Loucy (cell line): ENCODE results near the gene USB1.

ENCODE experiments used
- H2AFZ ChIP-seq: fragments of 200-600 bp; sonication (generic); 2 replicates; pipeline ENCODE4 v1.6.0; 2016; ENCODE audit warnings: antibody characterized with exemption, mild to moderate bottlenecking, low read length, moderate library complexity
- H3F3A ChIP-seq: fragments of 200-600 bp; 2 replicates; pipeline ENCODE4 v1.6.0; 2016; ENCODE audit warnings: antibody characterized with exemption, low read depth, mild to moderate bottlenecking
- H3K27me3 ChIP-seq: fragments of 200-600 bp; sonication (generic); 2 replicates; pipeline ENCODE4 v1.6.1; 2014; ENCODE audit warnings: low read length, mild to moderate bottlenecking; ENCODE audit not compliant: insufficient read depth, poor library complexity, severe bottlenecking
- H3K36me3 ChIP-seq: fragments of 200-600 bp; sonication (generic); 2 replicates; pipeline ENCODE4 v1.6.1; 2016; ENCODE audit warnings: low read length; ENCODE audit not compliant: insufficient read depth
- H3K4me1 ChIP-seq: fragments of 200-600 bp; sonication (generic); 2 replicates; pipeline ENCODE4 v1.5.1; 2014; ENCODE audit warnings: low read length, mild to moderate bottlenecking; ENCODE audit not compliant: insufficient read depth, poor library complexity, severe bottlenecking
- H3K4me2 ChIP-seq: fragments of 200-600 bp; sonication (generic); 2 replicates; pipeline ENCODE4 v1.6.0; 2014; ENCODE audit warnings: antibody characterized with exemption, low read length, low read depth, mild to moderate bottlenecking; ENCODE audit not compliant: poor library complexity, severe bottlenecking
- H3K4me3 ChIP-seq: fragments of 200-600 bp; sonication (generic); 2 replicates; pipeline ENCODE4 v1.5.1; 2014; ENCODE audit warnings: low read length, mild to moderate bottlenecking, mixed read lengths; ENCODE audit not compliant: poor library complexity, severe bottlenecking
- H3K79me2 ChIP-seq: fragments of 200-600 bp; sonication (generic); 2 replicates; pipeline ENCODE4 v1.6.1; 2014; ENCODE audit warnings: low read length; ENCODE audit not compliant: insufficient read depth
- H3K9ac ChIP-seq: fragments of 200-600 bp; sonication (generic); 2 replicates; pipeline ENCODE4 v1.6.0; 2014; ENCODE audit warnings: mild to moderate bottlenecking, low read depth, low read length, moderate library complexity; ENCODE audit not compliant: poor library complexity, severe bottlenecking
- H3K9me2 ChIP-seq: fragments of 200-600 bp; sonication (generic); replicated peaks from 2 replicates; pipeline ENCODE4 v1.6.1; 2016; ENCODE audit warnings: low read depth, low read length, mixed read lengths
- H3K9me3 ChIP-seq: fragments of 200-600 bp; sonication (generic); 2 replicates; pipeline ENCODE4 v1.6.1; 2014; ENCODE audit warnings: mild to moderate bottlenecking, antibody characterized with exemption, low read length, low read depth; ENCODE audit not compliant: insufficient read depth
- H4K20me1 ChIP-seq: fragments of 200-600 bp; sonication (generic); 2 replicates; pipeline ENCODE4 v1.6.0; 2014; ENCODE audit warnings: antibody characterized with exemption, low read length, mild to moderate bottlenecking; ENCODE audit not compliant: insufficient read depth, poor library complexity, severe bottlenecking
- EZH2phosphoT487 ChIP-seq: fragments of 200-600 bp; IDR thresholded peaks from 2 replicates; pipeline ENCODE4 v1.6.1; 2018; ENCODE audit warnings: antibody characterized with exemption, mild to moderate bottlenecking, moderate library complexity, borderline replicate concordance
- TF ChIP-seq, protein P1 (sequence below): fragments of 200-600 bp; sonication (generic); conservative IDR thresholded peaks from 2 replicates; pipeline ENCODE4 v1.5.1; 2014; ENCODE audit warnings: mild to moderate bottlenecking, antibody characterized with exemption, low read length

USB1 gene

DNA sequence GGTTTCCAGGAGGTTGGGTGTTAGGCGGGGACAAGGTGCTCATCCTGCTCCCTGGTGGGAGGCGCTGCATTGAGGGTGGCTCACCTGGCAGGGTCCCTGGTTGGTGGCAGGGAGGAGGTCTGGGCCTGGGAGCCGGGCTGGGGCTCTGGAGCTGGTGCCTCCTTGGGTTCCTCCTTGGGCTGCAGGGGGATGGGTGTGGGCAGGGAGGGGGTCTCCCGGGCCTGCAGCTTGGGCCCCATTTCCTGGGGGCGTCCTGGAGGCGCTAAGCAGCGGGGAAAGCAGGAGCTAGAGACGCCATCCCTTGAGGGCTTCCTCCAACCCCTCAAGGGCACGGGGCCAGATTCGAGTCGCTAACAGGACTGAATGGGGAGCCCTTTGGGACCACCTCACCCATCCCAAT, 41.4 kb upstream of the USB1 start:
- no peaks in the 10 kb centered on the region for H3K27me3 ChIP-seq
- no peak for TF ChIP-seq EZH2phosphoT487
- TF ChIP-seq, protein P1, sequence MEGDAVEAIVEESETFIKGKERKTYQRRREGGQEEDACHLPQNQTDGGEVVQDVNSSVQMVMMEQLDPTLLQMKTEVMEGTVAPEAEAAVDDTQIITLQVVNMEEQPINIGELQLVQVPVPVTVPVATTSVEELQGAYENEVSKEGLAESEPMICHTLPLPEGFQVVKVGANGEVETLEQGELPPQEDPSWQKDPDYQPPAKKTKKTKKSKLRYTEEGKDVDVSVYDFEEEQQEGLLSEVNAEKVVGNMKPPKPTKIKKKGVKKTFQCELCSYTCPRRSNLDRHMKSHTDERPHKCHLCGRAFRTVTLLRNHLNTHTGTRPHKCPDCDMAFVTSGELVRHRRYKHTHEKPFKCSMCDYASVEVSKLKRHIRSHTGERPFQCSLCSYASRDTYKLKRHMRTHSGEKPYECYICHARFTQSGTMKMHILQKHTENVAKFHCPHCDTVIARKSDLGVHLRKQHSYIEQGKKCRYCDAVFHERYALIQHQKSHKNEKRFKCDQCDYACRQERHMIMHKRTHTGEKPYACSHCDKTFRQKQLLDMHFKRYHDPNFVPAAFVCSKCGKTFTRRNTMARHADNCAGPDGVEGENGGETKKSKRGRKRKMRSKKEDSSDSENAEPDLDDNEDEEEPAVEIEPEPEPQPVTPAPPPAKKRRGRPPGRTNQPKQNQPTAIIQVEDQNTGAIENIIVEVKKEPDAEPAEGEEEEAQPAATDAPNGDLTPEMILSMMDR = no peak
- H3K4me1 ChIP-seq = no peaks in the 10 kb centered on the region
- H3K9ac ChIP-seq = no peak overlapping the region
- H3K9me3 ChIP-seq = no peaks in the 10 kb centered on the region
- H3F3A ChIP-seq = no peaks in the 10 kb centered on the region
- H3K4me3 ChIP-seq = no peak overlapping the region
- no peaks in the 10 kb centered on the region for H4K20me1 ChIP-seq
- H3K79me2 ChIP-seq = no peaks in the 10 kb centered on the region
- H2AFZ ChIP-seq = no peak overlapping the region
- H3K4me2 ChIP-seq = no peak overlapping the region
- H3K36me3 ChIP-seq = no peaks in the 10 kb centered on the region
- H3K9me2 ChIP-seq = no peaks in the 10 kb centered on the region

DNA sequence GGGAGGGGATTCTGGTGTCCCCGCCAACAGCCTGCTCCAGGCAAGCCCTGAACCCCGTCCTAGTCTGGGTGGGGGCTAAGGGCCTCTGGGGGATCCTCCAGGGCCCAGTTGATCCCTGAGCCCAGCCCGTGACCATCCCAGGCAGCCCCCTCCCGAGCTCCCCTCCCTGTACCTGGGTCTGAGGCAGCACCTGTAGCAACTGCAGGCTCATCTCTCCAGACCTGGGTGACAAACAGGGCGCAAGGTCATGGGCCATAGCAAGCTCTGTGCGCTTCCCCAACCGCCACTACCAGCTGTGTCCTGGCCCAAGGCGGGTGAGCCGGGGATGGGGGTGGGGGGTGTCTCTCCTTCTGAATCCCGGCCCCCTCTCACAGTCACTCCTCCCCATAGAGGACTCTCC, 40.9 kb upstream of the USB1 start:
- no peak overlapping the region for H3K4me2 ChIP-seq
- no peaks in the 10 kb centered on the region for H4K20me1 ChIP-seq
- no peaks in the 10 kb centered on the region for H3K9me3 ChIP-seq
- H3K36me3 ChIP-seq = no peaks in the 10 kb centered on the region
- H3K9ac ChIP-seq = no peak overlapping the region
- no peaks in the 10 kb centered on the region for H3F3A ChIP-seq
- no peaks in the 10 kb centered on the region for H3K9me2 ChIP-seq
- no peaks in the 10 kb centered on the region for H3K79me2 ChIP-seq
- TF ChIP-seq, protein P1 = no peak
- TF ChIP-seq EZH2phosphoT487 = no peak
- no peaks in the 10 kb centered on the region for H3K4me1 ChIP-seq
- no peaks in the 10 kb centered on the region for H3K27me3 ChIP-seq
- no peak overlapping the region for H2AFZ ChIP-seq
- H3K4me3 ChIP-seq = no peak overlapping the region

DNA sequence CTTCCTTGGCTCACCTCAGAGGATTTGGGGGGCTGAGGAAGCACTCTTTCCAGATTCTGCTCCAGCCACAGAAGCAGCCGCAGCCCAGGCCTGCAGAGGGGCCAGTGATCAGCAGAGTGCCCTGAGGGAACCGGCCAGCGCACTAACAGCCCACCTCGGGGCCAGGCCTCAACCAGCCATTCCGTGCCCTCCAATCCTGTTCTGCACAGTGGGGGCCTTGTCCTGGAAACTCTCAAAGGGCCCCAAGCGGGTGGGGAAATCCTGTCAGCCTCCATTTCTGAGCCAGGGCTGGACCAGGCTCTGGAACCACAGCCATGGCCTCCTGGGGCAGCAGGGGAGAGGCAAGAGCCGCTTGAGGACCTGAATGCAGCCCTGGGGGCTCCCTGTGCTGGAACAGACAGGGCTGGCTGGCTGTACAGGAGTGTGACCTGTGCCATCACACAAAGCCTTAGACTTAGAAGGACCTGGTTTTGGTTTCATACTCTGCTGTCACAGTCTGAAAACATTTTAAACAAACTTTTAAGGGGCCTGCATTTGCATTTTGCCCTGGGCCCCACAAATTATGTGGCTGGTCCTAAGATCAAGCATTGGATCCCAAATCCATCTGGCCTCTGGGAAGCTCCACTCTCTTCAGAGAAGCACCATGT, 40.3 kb upstream of the USB1 start:
- no peaks in the 10 kb centered on the region for H3K9me3 ChIP-seq
- no peaks in the 10 kb centered on the region for H3F3A ChIP-seq
- no peaks in the 10 kb centered on the region for H3K9me2 ChIP-seq
- no peak overlapping the region for H3K9ac ChIP-seq
- no peak overlapping the region for H3K4me3 ChIP-seq
- no peak overlapping the region for H3K4me2 ChIP-seq
- H3K36me3 ChIP-seq = no peaks in the 10 kb centered on the region
- H3K27me3 ChIP-seq = no peaks in the 10 kb centered on the region
- no peaks in the 10 kb centered on the region for H3K4me1 ChIP-seq
- no peak overlapping the region; the same call in 1 of the 2 replicates for H2AFZ ChIP-seq
- TF ChIP-seq, protein P1 = no peak
- no peak for TF ChIP-seq EZH2phosphoT487
- H3K79me2 ChIP-seq = no peaks in the 10 kb centered on the region
- no peaks in the 10 kb centered on the region for H4K20me1 ChIP-seq
